SJCRH30 (cell line): ENCODE measurements around the gene GNAI2. TPM values are rescaled to one million over a fixed set of nuclear protein-coding genes. Genes with fewer than 3 reads are reported as not detected.
"Not testable (repeated sequence)": the region's sequence is repeated elsewhere in the genome, so short reads cannot be mapped to it uniquely, and the experiment has no call there.

ENCODE experiments used
- DNase-seq, 2 experiments: peaks; one replicate each; pipeline ENCODE4 v3.0.0-alpha.2; 2015 to 2020
- H3K27ac ChIP-seq: fragments of 250-450 bp; sonication (Bioruptor Pico); 2 replicates; pipeline ENCODE4 v1.5.1; 2020; ENCODE audit warnings: mild to moderate bottlenecking, moderate library complexity
- H3K27me3 ChIP-seq: fragments of 250-450 bp; sonication (Bioruptor Pico); 2 replicates; pipeline ENCODE4 v1.5.1; 2020; ENCODE audit warnings: mild to moderate bottlenecking, moderate library complexity
- H3K36me3 ChIP-seq: fragments of 250-450 bp; sonication (Bioruptor Pico); 2 replicates; pipeline ENCODE4 v1.5.1; 2020; ENCODE audit warnings: mild to moderate bottlenecking, moderate library complexity
- H3K4me1 ChIP-seq: fragments of 250-450 bp; sonication (Bioruptor Pico); 2 replicates; pipeline ENCODE4 v1.5.1; 2020; ENCODE audit warnings: mild to moderate bottlenecking, moderate library complexity
- H3K4me3 ChIP-seq: fragments of 250-450 bp; sonication (Bioruptor Pico); 2 replicates; pipeline ENCODE4 v1.5.1; 2020; ENCODE audit warnings: mild to moderate bottlenecking, moderate library complexity
- H3K9me3 ChIP-seq: fragments of 250-450 bp; sonication (Bioruptor Pico); replicated peaks from 2 replicates; pipeline ENCODE4 v1.5.1; 2020; ENCODE audit warnings: mild to moderate bottlenecking, moderate library complexity
- total RNA-seq: library from RNA; depleted of rRNA; stranded (reverse); fragments of >200 nt; shearing (Covaris generic); gene quantifications from 2 replicates; pipeline ENCODE4 v1.2.3, GENCODE V29; 2014

GNAI2 gene
- total RNA-seq, 1 experiment from 2014 or later, result 63.8 TPM

- DNase-seq, result peak; percentile 53 to 68
- Histone ChIP-seq H3K9me3 (no peaks in the 10 kb centered on the region), H3K27ac (no peak overlapping the region), H3K4me1 (peaks cover 32% of the 10 kb centered on the region), H3K27me3 (no peaks in the 10 kb centered on the region), H3K36me3 (peaks cover 6% of the 10 kb centered on the region; the same call in 1 of the 2 replicates), H3K4me3 (no peak overlapping the region)
Measured at GRCh38 chr3:50256978-50257890, 21.2 kb downstream of the GNAI2 start.

- Histone ChIP-seq H3K36me3 (peaks cover 6% of the 10 kb centered on the region; the same call in 1 of the 2 replicates), H3K27ac (peak overlapping the region; percentile 99), H3K27me3 (no peaks in the 10 kb centered on the region), H3K9me3 (no peaks in the 10 kb centered on the region), H3K4me3 (no peak overlapping the region), H3K4me1 (peaks cover 32% of the 10 kb centered on the region)
- DNase-seq, result no peak
Measured at GRCh38 chr3:50258029-50258680, 22.2 kb downstream of the GNAI2 start.

- Histone ChIP-seq H3K4me1 (peaks cover 34% of the 10 kb centered on the region), H3K27me3 (no peaks in the 10 kb centered on the region), H3K9me3 (no peaks in the 10 kb centered on the region), H3K36me3 (peaks cover 6% of the 10 kb centered on the region; the same call in 1 of the 2 replicates), H3K4me3 (no peak overlapping the region), H3K27ac (peak overlapping the region; percentile 99)
- peak; percentile 40 to 46 for DNase-seq
Measured at GRCh38 chr3:50258979-50259378, 23.0 kb downstream of the GNAI2 start.

GRCh38 chr3:50259432-50260026 lies 23.5 kb downstream of the GNAI2 start:
- peak in 1 of 2 experiments; percentile 88 for DNase-seq
- no peaks in the 10 kb centered on the region for H3K9me3 ChIP-seq
- peaks cover 39% of the 10 kb centered on the region for H3K4me1 ChIP-seq
- H3K4me3 ChIP-seq, result peak overlapping the region; percentile 57
- peaks cover 6% of the 10 kb centered on the region; the same call in 1 of the 2 replicates for H3K36me3 ChIP-seq
- H3K27me3 ChIP-seq, result no peaks in the 10 kb centered on the region
- peak overlapping the region; percentile 99 for H3K27ac ChIP-seq

GRCh38 chr3:50260027-50260941 lies 24.3 kb downstream of the GNAI2 start:
- Histone ChIP-seq H3K9me3 (no peaks in the 10 kb centered on the region), H3K4me3 (peak overlapping the region; percentile 57), H3K4me1 (peaks cover 44% of the 10 kb centered on the region), H3K27me3 (no peaks in the 10 kb centered on the region), H3K27ac (peak overlapping the region; percentile 99), H3K36me3 (peaks cover 6% of the 10 kb centered on the region; the same call in 1 of the 2 replicates)
- DNase-seq, result peak; percentile 95

GRCh38 chr3:50260942-50261441 lies 25.0 kb downstream of the GNAI2 start:
- DNase-seq, result peak; percentile 42 to 66
- Histone ChIP-seq H3K4me1 (peaks cover 51% of the 10 kb centered on the region), H3K4me3 (peak overlapping the region; percentile 57), H3K9me3 (no peaks in the 10 kb centered on the region), H3K27ac (peak overlapping the region; percentile 99), H3K36me3 (peaks cover 6% of the 10 kb centered on the region; the same call in 1 of the 2 replicates), H3K27me3 (no peaks in the 10 kb centered on the region)

GRCh38 chr3:50261505-50261904 lies 25.5 kb downstream of the GNAI2 start:
- peak overlapping the region; percentile 57 for H3K4me3 ChIP-seq
- H3K27ac ChIP-seq, result peak overlapping the region; percentile 99
- H3K4me1 ChIP-seq, result peaks cover 51% of the 10 kb centered on the region

GRCh38 chr3:50262200-50262599 lies 26.2 kb downstream of the GNAI2 start:
- peaks cover 52% of the 10 kb centered on the region for H3K4me1 ChIP-seq
- not testable (repeated sequence) for H3K9me3 ChIP-seq, H3K27ac ChIP-seq, DNase-seq, H3K36me3 ChIP-seq, H3K27me3 ChIP-seq, H3K4me3 ChIP-seq

More at GRCh38 chr3:50261505-50261904, 25.5 kb downstream of the GNAI2 start:
- Histone ChIP-seq H3K36me3 (peaks cover 6% of the 10 kb centered on the region; the same call in 1 of the 2 replicates), H3K27me3 (no peaks in the 10 kb centered on the region), H3K9me3 (no peaks in the 10 kb centered on the region)
- DNase-seq, result peak in 1 of 2 experiments; percentile 26

GRCh38 chr3:50262778-50263177 lies 26.8 kb downstream of the GNAI2 start:
- Histone ChIP-seq H3K4me1 (peaks cover 57% of the 10 kb centered on the region), H3K27me3 (no peaks in the 10 kb centered on the region), H3K36me3 (0 out of 2 replicates have a peak, but pooled peaks cover 3% of the 10 kb centered on the region), H3K27ac (no peak overlapping the region), H3K4me3 (no peak overlapping the region), H3K9me3 (no peaks in the 10 kb centered on the region)
- DNase-seq, result no peak

GRCh38 chr3:50263478-50264382 lies 27.7 kb downstream of the GNAI2 start:
- H3K9me3 ChIP-seq, result no peaks in the 10 kb centered on the region
- DNase-seq, result no peak
- no peaks in the 10 kb centered on the region for H3K27me3 ChIP-seq
- H3K27ac ChIP-seq, result peak overlapping the region; percentile 47; the same call in 1 of the 2 replicates
- peaks cover 56% of the 10 kb centered on the region for H3K4me1 ChIP-seq
- no peak overlapping the region for H3K4me3 ChIP-seq
- no peaks in the 10 kb centered on the region for H3K36me3 ChIP-seq

GRCh38 chr3:50264383-50264963 lies 28.5 kb downstream of the GNAI2 start:
- peaks cover 56% of the 10 kb centered on the region for H3K4me1 ChIP-seq
- DNase-seq, result peak; percentile 91 to 92
- no peak overlapping the region for H3K4me3 ChIP-seq

GRCh38 chr3:50264964-50265485 lies 29.0 kb downstream of the GNAI2 start:
- H3K27ac ChIP-seq, result peak overlapping the region; percentile 47; the same call in 1 of the 2 replicates
- peak in 1 of 2 experiments; percentile 25 for DNase-seq
- no peaks in the 10 kb centered on the region for H3K9me3 ChIP-seq
- H3K4me3 ChIP-seq, result no peak overlapping the region
- H3K27me3 ChIP-seq, result no peaks in the 10 kb centered on the region
- H3K36me3 ChIP-seq, result no peaks in the 10 kb centered on the region
- H3K4me1 ChIP-seq, result peaks cover 58% of the 10 kb centered on the region

More at GRCh38 chr3:50264383-50264963, 28.5 kb downstream of the GNAI2 start:
- Histone ChIP-seq H3K9me3 (no peaks in the 10 kb centered on the region), H3K36me3 (no peaks in the 10 kb centered on the region), H3K27ac (peak overlapping the region; percentile 47; the same call in 1 of the 2 replicates), H3K27me3 (no peaks in the 10 kb centered on the region)
